Limb (tissue), 2 donors: ENCODE data around the gene TUBA4B.

Experiments
- DNase-seq, 2 donors: peaks; one replicate each; pipeline ENCODE4 v3.0.0-alpha.2; 2016; ENCODE audit errors: extremely low spot score in 2 of 2

TUBA4B gene

DNA sequence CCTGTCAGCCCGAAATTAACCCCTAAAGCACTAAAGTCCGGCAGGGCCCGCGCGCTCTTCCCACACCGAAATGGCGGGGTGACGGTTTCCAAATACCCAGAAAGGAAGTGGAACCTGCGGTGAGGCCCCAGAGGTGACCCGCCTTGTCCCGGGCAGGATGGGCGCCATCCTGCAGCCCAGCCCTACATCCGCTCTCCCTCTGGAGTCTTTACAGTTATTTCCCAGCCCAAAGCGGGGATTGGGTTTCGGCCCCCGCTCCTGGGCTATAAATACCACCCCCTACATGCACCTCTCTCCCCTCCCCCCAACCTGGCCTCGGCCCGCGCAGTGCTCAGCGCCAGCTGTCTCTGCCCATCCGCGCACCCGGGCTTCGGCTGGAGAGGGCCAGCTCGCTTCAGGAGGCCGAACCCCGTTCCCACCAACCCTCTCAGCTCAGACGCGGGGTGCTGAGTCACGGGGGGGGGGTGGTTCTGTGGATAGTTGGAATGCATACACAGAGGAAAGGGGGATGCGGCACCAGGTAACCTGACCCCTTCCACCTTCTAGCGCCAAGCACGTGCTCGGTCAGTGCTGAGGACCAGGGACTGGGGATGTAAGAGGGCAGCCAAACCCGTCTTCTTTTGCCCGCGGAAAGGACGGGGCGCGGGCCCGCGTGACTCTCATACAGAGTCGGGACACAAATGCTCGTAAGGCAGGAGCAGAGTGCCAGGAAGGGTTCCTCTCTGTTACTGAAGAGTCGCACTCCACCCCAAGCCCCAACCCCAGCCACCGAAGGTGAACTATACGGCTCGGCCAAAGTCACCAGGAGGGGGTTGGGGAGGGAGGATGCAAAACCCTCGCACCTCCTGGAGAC is at the start of gene TUBA4B:
Gene TUBA4B, plus strand, starts transcription at position 344 of the 853 bp plus-strand sequence. Its CDS starts 165 bp downstream, at position 509.
- DNase-seq = peak in 1 of 2 donors; percentile 70

- DNase-seq = no peak
Observed at GRCh38 chr2:219204425-219205164, 48.4 kb upstream of the TUBA4B start.

DNA sequence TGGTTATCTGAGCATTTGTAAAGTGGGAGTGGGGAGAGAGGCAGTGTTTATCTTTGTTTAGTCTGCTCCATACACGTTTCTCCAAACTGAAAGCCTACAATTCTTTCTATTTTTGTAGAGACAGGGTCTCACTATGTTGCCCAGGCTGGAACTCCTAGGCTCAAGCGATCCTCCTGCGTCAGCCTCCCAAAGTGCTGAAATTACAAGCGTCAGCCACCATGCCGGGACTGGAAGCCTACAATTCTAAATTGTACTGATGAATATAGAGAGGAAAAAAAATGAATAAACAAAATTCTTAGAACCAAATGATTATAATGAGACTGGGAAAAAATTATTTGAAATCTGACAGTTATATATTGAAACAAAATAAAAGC is 47.9 kb upstream of the TUBA4B start:
- DNase-seq = no peak

DNA sequence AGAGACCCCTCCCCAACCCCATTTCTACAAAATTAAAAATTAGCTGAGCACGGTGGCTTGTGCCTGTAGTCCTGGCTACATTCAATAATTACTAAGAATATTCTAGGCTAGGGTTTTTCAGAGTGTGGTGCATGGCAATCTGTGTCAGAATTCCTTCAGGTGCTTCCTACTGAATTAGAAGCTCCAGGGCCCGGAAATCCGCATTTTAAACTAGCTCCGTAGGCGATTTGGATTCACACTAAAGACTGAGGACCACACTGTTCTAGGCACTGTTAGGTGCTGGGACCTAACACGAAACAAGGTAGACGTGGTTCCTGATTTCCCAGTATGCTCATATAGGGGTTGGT is 47.1 kb upstream of the TUBA4B start:
- no peak for DNase-seq

DNA sequence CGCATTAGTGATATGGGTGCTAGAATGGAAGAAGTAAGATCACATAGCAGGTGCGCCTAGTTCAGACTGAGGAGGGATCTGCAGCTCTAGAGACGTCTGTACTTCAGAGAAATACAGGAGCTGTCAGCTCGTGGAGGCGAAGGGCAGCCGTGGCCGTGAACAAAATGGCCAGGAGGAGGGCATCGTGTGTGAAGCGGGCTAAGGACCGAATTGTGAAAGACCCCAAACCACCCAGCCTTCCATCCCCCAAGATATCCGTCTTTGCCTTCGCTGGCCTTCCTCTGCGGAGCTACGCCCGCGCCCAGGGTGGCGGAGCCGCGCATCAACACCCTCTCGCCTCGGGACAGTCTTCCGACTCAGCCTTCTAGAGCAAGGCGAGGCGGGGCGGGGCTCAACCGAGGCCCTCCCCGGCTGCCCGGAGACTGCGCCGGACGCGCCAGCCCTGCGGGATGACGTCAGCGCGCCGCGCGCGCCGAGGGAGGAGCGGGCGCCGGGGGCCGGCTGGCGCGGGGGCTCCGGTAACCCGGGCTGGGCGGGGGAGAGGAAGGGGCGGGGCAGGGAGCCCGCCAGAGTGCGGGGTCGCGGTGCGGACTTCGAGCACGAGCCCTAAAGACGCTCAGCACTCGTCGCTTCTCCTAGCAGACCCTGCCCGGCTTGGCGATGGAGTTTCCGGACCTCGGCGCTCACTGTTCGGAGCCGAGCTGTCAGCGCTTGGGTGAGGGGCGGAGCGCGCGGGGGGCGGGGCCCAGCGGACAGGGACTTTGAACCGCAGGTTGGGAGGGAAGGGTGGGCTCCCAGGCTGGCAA is 46.5 kb upstream of the TUBA4B start, which contains the start of gene ZFAND2B:
Gene ZFAND2B, plus strand, starts transcription at position 455 of the 806 bp plus-strand sequence. Its CDS starts 206 bp downstream, at position 661.
- DNase-seq = peak; percentile 94 to 98

GRCh38 chr2:219207134-219207883 is 45.7 kb upstream of the TUBA4B start:
- DNase-seq = no peak

DNA sequence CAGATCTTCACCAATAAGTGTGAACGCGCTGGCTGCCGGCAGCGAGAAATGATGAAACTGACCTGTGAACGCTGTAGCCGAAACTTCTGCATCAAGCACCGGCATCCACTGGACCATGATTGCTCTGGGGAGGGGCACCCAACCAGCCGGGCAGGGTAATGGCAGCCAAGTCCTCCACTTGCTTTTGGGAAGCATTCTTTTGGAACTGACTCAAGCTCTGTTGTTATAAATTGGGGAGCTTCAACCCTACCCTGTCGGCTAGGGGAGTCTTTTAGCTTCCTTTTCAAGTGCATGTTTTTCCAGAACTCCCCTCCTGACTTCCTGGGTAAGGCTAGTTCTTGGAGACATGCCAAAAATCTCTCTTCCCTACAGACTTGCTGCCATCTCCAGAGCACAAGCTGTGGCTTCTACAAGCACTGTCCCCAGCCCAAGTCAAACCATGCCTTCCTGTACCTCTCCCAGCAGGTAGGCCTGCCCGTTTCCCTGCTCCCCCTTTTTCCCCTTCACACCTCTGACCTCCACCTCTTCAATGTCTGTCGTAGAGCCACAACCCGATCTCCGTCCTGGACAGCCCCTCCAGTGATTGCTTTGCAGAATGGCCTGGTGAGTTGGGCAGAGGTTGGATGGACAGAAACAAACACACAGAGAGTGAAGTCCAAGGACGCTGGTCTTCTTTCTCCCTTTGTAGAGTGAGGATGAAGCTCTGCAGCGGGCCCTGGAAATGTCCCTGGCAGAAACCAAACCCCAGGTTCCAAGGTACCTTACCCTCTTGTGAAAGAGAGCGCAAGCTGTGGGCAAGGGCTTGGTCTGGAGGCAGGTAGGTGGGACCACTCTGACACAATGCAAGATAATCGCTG is 44.9 kb upstream of the TUBA4B start:
- DNase-seq = no peak

- no peak for DNase-seq
Observed at GRCh38 chr2:219209236-219210195, 43.5 kb upstream of the TUBA4B start.

GRCh38 chr2:219210196-219210885 is 42.7 kb upstream of the TUBA4B start:
- DNase-seq = no peak

GRCh38 chr2:219210886-219211362 is 42.1 kb upstream of the TUBA4B start:
- no peak for DNase-seq

GRCh38 chr2:219213026-219213415 is 40.0 kb upstream of the TUBA4B start:
- no peak for DNase-seq

DNA sequence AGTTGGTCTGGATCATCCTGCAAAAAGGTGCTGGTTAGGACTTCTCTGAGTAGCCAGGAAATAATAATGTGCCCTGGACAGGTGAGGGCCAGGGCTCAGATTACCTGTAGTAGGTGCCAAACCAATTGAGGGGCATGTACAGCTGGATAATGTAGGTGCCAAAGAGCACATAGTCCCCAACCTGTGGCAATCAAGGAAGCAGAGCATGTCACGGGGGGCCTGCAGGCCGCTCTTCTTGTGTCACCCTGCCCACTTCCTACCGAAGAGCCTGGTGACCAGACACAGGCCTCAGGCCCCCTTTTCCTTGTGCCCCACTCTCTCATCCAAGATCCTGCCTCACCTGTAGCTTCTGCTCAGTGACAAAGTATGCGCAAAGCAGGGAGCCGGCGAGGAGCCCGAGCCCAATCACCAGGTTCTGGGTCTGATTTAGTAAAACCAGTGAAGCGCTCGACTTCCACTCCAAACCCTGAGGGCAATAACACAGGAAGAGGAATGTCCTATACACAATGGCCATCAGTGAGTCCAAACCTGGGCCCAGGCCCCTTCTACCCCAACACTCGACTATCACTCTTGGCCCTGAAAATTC is 39.5 kb upstream of the TUBA4B start:
- no peak for DNase-seq

- DNase-seq = no peak
Observed at GRCh38 chr2:219214141-219214540, 38.9 kb upstream of the TUBA4B start.

GRCh38 chr2:219214786-219215185 is 38.3 kb upstream of the TUBA4B start:
- no peak for DNase-seq

- DNase-seq = no peak
Observed at GRCh38 chr2:219215871-219216534, 37.0 kb upstream of the TUBA4B start.

- no peak for DNase-seq
Observed at GRCh38 chr2:219216535-219216915, 36.5 kb upstream of the TUBA4B start.

GRCh38 chr2:219218217-219218731 is 34.8 kb upstream of the TUBA4B start:
- peak in 1 of 2 donors; percentile 46 for DNase-seq
